Gastrocnemius medialis (tissue), 4 donors: ENCODE data around the gene GGA1. TPM values are rescaled to one million over a fixed set of nuclear protein-coding genes. Genes with fewer than 3 reads are reported as not detected.

Experiments
- ATAC-seq, 2 donors: fragments of 150-250 bp; one replicate each; pipeline ENCODE4 v1.9.1; 2016
- DNase-seq, 2 donors: peaks; one replicate each; pipeline ENCODE4 v3.0.0-alpha.2; 2019
- H3K27ac ChIP-seq, 4 donors: fragments of 200-600 bp; sonication (generic); 1 replicate in 1 of 4; 2 replicates in 3 of 4; pipeline ENCODE4 v1.5.1; 2016 to 2018; ENCODE audit warnings: mild to moderate bottlenecking in 2 of 4, moderate library complexity in 1 of 4
- H3K27me3 ChIP-seq, 3 donors: fragments of 200-600 bp; sonication (generic) in 2 of 3; 1 replicate in 1 of 3; 2 replicates in 2 of 3; pipeline versions ENCODE4 v1.5.1 to v1.6.0; 2016 to 2019; ENCODE audit warnings: mild to moderate bottlenecking in 1 of 3, moderate library complexity in 1 of 3
- H3K36me3 ChIP-seq, 2 donors: fragments of 200-600 bp; sonication (generic) in 1 of 2; one replicate each; pipeline ENCODE4 v1.5.1; 2017 to 2018
- H3K4me1 ChIP-seq, 2 donors: fragments of 200-600 bp; sonication (generic) in 1 of 2; one replicate each; pipeline ENCODE4 v1.5.1; 2016 to 2017; ENCODE audit warnings: mild to moderate bottlenecking in 2 of 2
- H3K4me3 ChIP-seq, 4 donors: fragments of 200-600 bp; sonication (generic) in 3 of 4; 1 replicate in 1 of 4; 2 replicates in 3 of 4; pipeline ENCODE4 v1.5.1; 2016 to 2019; ENCODE audit warnings: mild to moderate bottlenecking in 2 of 4
- H3K9me3 ChIP-seq, 3 donors: fragments of 200-600 bp; sonication (generic) in 2 of 3; 1 replicate in 1 of 3; 2 replicates in 2 of 3; pipeline ENCODE4 v1.5.1; 2016 to 2019
- POLR2A ChIP-seq, 2 donors: fragments of 450-650 bp; IDR thresholded peaks; one replicate each; pipeline ENCODE4 v1.6.1; 2017; ENCODE audit warnings: antibody characterized with exemption in 2 of 2, mild to moderate bottlenecking in 2 of 2, moderate library complexity in 2 of 2
- in situ Hi-C, 4 donors: fragments of 200-750 bp; cut with MboI; loops; one replicate each; pipeline versions ENCODE4 v1.15.0 to v1.8.0; 2017; ENCODE audit warnings: low sequenced_read_pairs in 4 of 4
- intact Hi-C: fragments of 100-400 bp; cut with DNase I; formaldehyde crosslinking; loops from one replicate; pipeline ENCODE4 v1.15.1; 2023; ENCODE audit warnings: low total_unique reads
- total RNA-seq, 4 donors: library from RNA; depleted of rRNA; stranded (reverse); fragments of >200 nt; gene quantifications; one replicate each; pipeline versions ENCODE4 v1.1.0 to v1.2.3, GENCODE V29; 2016
- TF ChIP-seq, protein P1 (sequence below), 5 experiments: fragments of 450-650 bp in 3 of 5; fragments of 200-600 bp in 2 of 5; sonication (generic) in 2 of 5; IDR thresholded peaks in 4 of 5; conservative IDR thresholded peaks in 1 of 5; 1 replicate in 4 of 5; 2 replicates in 1 of 5; pipeline ENCODE4 v1.5.1; 2016 to 2019; ENCODE audit warnings: antibody characterized with exemption in 5 of 5, mild to moderate bottlenecking in 3 of 5, moderate library complexity in 3 of 5

GGA1 gene
- total RNA-seq, 4 donors from 2014 or later = 39.0 to 48.8 (median 45.0) TPM

DNA sequence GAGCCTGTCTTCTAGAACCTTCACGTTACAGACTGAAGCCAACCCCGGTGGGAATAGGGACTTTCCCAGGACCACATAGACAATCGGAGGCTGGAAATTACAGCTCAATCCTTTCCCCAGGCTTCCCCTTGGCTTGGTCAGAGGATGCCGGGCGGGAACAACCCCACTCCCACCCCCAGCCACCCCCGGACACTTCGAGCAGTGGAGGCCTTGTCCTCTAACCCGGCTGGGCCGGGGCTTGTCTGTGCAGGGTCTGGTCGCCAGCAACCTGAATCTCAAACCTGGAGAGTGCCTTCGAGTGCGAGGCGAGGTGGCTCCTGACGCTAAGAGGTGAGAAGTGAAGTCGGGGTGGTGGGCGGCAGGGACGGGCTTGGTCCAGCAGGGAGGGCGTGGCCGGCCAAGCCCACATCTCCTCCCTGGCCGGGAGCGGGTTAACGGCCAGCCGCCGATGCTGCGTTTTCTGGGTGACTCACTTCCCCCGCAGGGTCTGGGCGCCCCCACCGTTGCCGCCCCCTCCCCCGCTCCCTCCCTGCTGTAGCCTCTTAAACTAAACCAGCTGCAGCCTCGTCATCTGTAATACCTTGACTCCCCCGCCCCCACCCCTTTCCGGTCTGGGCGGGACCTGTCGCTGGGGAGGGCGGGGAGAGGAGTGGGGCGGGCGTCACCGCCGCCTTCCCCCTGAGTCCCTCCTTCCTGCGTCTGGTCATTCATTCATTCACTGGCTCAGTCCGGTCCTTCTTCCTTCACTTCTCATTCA lies 68.3 kb downstream of the GGA1 start:
- Histone ChIP-seq H3K4me1 (peaks cover 41 to 43% of the 10 kb centered on the region in 2 donors), H3K27ac (peak overlapping the region; percentile 88 to 95 (median 91)), H3K36me3 (peaks cover 0 to 27% of the 10 kb centered on the region in 2 donors), H3K9me3 (no peaks in the 10 kb centered on the region), H3K27me3 (no peaks in the 10 kb centered on the region), H3K4me3 (peak overlapping the region; percentile 57 to 74 (median 70))
- peak; percentile 46 to 50 for TF ChIP-seq POLR2A (IDR thresholded peaks at IDR 0.05)
- TF ChIP-seq, protein P1, sequence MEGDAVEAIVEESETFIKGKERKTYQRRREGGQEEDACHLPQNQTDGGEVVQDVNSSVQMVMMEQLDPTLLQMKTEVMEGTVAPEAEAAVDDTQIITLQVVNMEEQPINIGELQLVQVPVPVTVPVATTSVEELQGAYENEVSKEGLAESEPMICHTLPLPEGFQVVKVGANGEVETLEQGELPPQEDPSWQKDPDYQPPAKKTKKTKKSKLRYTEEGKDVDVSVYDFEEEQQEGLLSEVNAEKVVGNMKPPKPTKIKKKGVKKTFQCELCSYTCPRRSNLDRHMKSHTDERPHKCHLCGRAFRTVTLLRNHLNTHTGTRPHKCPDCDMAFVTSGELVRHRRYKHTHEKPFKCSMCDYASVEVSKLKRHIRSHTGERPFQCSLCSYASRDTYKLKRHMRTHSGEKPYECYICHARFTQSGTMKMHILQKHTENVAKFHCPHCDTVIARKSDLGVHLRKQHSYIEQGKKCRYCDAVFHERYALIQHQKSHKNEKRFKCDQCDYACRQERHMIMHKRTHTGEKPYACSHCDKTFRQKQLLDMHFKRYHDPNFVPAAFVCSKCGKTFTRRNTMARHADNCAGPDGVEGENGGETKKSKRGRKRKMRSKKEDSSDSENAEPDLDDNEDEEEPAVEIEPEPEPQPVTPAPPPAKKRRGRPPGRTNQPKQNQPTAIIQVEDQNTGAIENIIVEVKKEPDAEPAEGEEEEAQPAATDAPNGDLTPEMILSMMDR (IDR thresholded peaks at IDR 0.05 in 4 of 5, conservative IDR thresholded peaks at IDR 0.05 in 1 of 5) = no peak
- intact Hi-C loops = loop anchor here (5.0 kb wide), 4 partner anchors 50 to 480 kb away; partner anchors contain the start of gene GCAT
- in situ Hi-C loops = no loop called here
- peak; percentile 32 to 38 for ATAC-seq
- peak; percentile 73 to 87 for DNase-seq

DNA sequence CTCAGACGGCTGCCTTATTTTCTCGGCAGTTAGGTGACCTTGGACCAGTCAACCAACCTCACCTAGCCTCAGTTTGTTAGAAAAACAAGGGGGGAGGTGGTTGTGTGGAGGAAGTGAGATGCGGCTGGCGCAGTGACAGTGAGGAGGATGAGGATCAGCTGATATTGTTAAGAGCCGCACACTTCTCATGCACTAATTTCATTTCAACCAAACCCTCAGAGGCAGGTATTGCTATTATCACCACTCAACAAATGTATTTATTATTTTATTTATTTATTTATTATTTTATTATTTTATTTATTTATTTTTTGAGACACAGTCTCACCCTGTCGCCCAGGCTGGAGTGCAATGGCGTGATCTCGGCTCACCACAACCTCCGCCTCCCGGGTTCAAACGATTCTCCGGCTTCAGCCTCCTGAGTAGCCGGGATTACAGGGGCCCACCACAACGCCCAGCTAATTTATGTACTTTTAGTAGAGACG lies 68.9 kb downstream of the GGA1 start:
- ATAC-seq = no peak

DNA sequence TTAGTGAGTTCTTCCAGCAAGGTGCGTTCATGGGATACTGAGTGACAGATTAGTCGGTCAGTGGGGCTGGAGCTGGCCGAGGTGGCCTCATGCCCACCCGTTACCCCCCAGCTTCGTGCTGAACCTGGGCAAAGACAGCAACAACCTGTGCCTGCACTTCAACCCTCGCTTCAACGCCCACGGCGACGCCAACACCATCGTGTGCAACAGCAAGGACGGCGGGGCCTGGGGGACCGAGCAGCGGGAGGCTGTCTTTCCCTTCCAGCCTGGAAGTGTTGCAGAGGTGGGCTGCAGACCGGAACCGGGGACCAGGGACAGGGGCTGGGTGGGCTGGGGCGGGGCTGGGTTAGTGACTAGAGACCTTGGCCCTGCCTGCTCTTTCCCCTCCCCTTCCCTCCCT lies 69.7 kb downstream of the GGA1 start:
- Histone ChIP-seq H3K27ac (peak overlapping the region; percentile 88 to 95 (median 91)), H3K4me3 (no peak overlapping the region), H3K4me1 (peaks cover 41 to 43% of the 10 kb centered on the region in 2 donors), H3K36me3 (peaks cover 0 to 27% of the 10 kb centered on the region in 2 donors), H3K9me3 (no peaks in the 10 kb centered on the region), H3K27me3 (no peaks in the 10 kb centered on the region)
- DNase-seq (no peak), ATAC-seq (no peak)
- in situ Hi-C loops (no loop called here), intact Hi-C loops (loop anchor here (5.0 kb wide), 4 partner anchors 51 to 481 kb away; partner anchors contain the start of gene GCAT)
- TF ChIP-seq, protein P1 (IDR thresholded peaks at IDR 0.05 in 4 of 5, conservative IDR thresholded peaks at IDR 0.05 in 1 of 5) = no peak
- TF ChIP-seq POLR2A (IDR thresholded peaks at IDR 0.05) = no peak

More for the DNA sequence above, 68.9 kb downstream of the GGA1 start:
- H3K9me3 ChIP-seq = no peaks in the 10 kb centered on the region
- TF ChIP-seq, protein P1 (IDR thresholded peaks at IDR 0.05 in 4 of 5, conservative IDR thresholded peaks at IDR 0.05 in 1 of 5) = no peak
- no peak for TF ChIP-seq POLR2A (IDR thresholded peaks at IDR 0.05)
- H3K4me1 ChIP-seq = peaks cover 41 to 43% of the 10 kb centered on the region in 2 donors
- peak overlapping the region; percentile 57 to 74 (median 70) for H3K4me3 ChIP-seq
- peak overlapping the region; percentile 88 to 95 (median 91) for H3K27ac ChIP-seq
- DNase-seq = no peak
- in situ Hi-C loops = no loop called here
- H3K36me3 ChIP-seq = peaks cover 0 to 27% of the 10 kb centered on the region in 2 donors
- intact Hi-C loops = loop anchor here (5.0 kb wide), 4 partner anchors 50 to 480 kb away; partner anchors contain the start of gene GCAT
- no peaks in the 10 kb centered on the region for H3K27me3 ChIP-seq

DNA sequence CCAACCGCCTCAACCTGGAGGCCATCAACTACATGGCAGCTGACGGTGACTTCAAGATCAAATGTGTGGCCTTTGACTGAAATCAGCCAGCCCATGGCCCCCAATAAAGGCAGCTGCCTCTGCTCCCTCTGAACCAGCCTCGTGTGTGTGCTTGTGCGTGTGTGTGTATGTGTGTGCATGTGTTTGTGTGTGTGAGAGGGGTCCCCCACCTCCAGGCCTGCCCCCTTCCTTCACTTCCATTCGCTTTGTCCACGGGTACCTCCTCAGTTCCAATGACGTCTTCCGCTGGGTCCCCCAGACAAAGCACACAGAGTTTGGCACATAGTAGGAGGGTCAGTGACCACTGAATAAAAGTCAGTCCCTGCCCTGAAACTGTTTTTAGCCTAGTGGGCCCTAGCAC lies 71.0 kb downstream of the GGA1 start:
- no peak for ATAC-seq
- DNase-seq = no peak
- H3K27me3 ChIP-seq = no peaks in the 10 kb centered on the region
- in situ Hi-C loops = loop anchor here in 3 of 4 donors (5.0 to 10.0 kb wide), 2 partner anchors 32 to 55 kb away; no protein-coding TSS in a partner anchor
- peaks cover 33 to 34% of the 10 kb centered on the region in 2 donors for H3K4me1 ChIP-seq
- no peak overlapping the region for H3K4me3 ChIP-seq
- TF ChIP-seq, protein P1 (IDR thresholded peaks at IDR 0.05 in 4 of 5, conservative IDR thresholded peaks at IDR 0.05 in 1 of 5) = no peak
- H3K27ac ChIP-seq = no peak overlapping the region
- peaks cover 0 to 27% of the 10 kb centered on the region in 2 donors for H3K36me3 ChIP-seq
- intact Hi-C loops = loop anchor here (5.0 kb wide), 4 partner anchors 52 to 482 kb away; partner anchors contain the start of gene GCAT
- no peaks in the 10 kb centered on the region for H3K9me3 ChIP-seq
